GM23248 (cell line): ENCODE measurements around the gene SLAMF1.

Experiments
- EZH2 ChIP-seq: fragments of 200-600 bp; sonication (generic); IDR thresholded peaks from 2 replicates; pipeline ENCODE4 v1.6.1; 2018; ENCODE audit warnings: antibody characterized with exemption, mild to moderate bottlenecking; ENCODE audit not compliant: insufficient read depth, poor library complexity, severe bottlenecking
- EZH2phosphoT487 ChIP-seq: fragments of 200-600 bp; sonication (generic); IDR thresholded peaks from 2 replicates; pipeline ENCODE4 v1.6.1; 2018; ENCODE audit warnings: antibody characterized with exemption, moderate library complexity, mild to moderate bottlenecking, low read depth; ENCODE audit not compliant: insufficient read depth

GRCh38 chr1:160623227-160623633 lies 23.6 kb downstream of the SLAMF1 start:
- TF ChIP-seq EZH2phosphoT487 (no peak), EZH2 (no peak)
